DMS79 (cell line): ENCODE results near the gene CD9.
A peak's percentile ranks its signal among the peaks of the same experiment; 100 is the strongest.
"Not testable (repeated sequence)": the region's sequence is repeated elsewhere in the genome, so short reads cannot be mapped to it uniquely, and the experiment has no call there.

Experiments
- DNase-seq: peaks from one replicate; lab custom pipeline; 2025; lab: John Stamatoyannopoulos, UW

Gene CD9

DNA sequence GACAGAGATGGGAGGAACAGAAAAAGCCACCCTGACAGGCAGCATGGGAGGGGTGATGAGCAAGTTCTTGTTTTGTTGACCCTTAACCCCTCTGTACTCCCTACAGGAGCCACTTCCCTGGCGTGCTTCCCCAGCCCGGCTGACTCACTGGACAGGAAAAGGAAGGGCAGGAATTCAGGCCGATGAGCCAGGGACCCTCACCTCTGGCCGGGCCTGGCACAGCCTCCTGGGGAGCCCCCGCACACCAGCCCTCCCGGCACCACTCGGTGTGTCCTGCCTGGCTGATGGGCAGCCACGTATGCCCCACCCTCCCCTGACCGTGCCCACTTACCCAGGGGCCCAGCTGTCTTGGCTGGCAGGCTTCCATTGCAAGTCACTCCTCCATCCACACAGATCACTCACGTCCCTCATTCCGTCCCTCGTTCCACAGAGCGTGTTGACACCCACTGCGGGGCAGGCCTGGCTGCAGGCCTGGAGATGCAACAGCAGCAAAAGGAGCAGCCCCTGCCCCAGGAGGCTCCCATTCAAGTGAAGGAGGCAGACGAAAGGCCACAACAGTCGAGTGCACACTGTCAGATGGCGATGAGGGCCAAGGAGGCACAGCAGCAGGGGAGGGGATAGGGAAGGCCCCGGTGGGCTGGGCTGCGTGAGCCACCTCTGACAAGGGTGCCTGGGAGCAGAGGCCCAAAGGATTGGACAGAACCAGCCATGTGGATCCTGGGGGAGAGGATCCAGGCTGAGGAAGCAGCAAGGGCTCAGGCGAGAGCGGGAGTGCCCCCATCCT is 19.7 kb upstream of the CD9 start:
- DNase-seq, result no peak

DNA sequence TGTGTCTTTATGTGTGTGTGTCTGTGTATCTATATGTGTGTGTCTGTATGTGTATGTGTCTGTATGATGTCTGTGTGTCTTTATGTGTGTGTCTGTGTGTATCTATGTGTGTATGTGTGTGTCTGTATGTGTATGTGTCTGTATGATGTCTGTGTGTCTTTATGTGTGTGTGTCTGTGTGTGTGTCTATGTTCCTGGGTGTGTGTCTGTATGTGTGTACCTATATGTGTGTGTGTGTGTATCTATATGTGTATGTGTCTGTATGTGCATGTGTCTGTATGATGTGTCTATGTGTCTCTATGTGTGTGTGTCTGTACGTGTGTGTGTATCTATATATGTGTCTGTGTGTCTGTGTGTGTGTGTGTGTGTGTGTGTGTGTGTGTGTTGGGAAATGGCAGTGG is 19.0 kb upstream of the CD9 start:
- no peak for DNase-seq

DNA sequence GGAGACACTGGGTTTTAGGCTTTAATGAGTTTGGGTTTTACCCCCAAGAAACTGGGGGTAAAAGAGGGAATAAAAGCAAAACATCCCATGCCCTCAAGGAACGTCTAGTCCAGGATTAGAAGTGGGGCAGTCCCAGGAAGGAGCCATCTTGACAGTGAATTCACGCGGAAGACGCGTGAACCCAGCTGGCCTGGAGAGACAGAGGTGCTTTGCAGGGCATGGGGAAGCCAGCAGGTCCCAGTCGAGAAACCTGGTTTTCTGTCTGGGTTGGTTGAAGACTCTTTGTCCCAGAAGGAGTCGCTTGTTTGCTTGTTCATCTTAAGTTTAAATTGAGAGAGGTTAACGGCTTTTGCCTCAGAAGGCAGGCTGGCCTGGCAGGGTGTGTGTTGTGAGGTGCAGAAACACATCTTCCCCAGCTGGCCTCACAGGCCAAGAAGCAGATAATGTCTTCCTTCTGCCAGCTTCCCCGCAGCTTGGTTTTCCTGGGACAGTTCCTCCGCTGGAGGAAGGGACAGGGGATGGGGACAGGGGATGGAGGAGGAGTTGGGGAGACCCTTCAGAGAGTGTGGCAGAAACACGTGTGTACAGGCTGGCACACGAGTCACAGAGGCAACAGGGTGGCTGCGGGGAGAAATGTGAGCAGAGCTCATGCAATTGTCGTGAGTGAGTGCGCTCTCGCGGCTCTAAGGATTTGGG is 18.5 kb upstream of the CD9 start:
- DNase-seq, result no peak

DNA sequence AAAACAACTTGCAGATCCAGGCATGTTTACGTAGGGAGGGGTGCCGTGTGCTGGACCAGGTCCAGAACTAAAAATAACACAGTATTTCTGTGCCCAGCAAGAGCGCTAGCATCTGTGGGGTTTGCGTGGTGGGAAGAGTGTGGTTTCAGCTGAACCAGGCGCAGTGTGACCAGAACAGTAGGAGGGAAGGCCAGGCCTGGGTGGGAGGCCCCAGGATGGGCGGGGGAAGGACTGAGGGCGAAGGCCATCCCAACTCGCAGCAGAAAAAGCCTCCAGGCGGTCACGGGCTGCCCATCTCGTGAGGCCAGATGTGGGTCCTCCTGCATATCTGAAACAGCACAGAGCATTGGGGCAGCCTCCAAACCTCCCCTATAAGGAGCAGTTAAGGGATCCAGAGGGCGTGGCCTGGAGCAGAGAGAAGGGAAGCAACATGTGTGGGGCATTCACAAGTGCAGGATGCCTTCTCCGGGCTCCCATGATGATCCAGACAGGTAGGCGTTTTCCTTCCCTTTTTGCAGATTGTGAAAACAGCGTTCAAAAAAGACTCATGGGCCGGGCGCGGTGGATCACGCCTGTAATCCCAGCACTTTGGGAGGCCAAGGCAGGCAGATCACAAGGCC is 17.8 kb upstream of the CD9 start:
- DNase-seq, result peak; percentile 77

DNA sequence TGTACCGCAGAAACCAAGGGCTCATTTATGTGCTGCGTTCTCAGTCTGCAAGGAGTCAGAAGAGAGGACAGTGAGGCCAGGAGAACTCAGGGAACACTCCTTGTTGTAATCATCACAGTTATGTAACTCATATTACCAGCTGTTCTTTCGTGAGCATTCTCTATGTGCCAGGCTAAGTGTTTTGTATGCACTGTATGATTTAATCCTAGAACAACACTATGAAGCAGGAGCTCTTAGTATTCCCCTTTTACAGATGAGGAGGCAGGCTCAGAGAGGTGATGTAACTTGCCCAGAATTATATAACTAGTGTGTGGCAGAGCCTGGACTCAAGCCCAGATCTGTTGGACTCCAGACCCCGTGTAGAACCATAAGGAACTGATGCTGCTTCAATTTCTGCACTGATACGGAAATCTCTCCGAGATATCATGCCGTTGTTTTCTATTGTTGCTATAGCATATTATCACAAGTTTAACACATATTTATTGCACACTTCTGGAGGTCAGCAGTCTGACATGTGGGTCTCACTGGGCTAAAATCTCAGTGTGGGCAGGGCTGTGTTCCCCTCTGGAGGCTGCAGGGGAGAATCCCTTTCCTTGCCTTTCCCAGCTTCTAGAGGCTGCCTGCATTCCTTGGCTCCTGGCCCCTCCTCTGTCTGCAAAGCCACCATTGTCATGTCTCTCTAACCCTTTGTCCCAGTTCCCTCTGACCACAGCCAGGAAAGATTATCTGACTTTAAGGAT is 16.3 kb upstream of the CD9 start:
- no peak for DNase-seq

DNA sequence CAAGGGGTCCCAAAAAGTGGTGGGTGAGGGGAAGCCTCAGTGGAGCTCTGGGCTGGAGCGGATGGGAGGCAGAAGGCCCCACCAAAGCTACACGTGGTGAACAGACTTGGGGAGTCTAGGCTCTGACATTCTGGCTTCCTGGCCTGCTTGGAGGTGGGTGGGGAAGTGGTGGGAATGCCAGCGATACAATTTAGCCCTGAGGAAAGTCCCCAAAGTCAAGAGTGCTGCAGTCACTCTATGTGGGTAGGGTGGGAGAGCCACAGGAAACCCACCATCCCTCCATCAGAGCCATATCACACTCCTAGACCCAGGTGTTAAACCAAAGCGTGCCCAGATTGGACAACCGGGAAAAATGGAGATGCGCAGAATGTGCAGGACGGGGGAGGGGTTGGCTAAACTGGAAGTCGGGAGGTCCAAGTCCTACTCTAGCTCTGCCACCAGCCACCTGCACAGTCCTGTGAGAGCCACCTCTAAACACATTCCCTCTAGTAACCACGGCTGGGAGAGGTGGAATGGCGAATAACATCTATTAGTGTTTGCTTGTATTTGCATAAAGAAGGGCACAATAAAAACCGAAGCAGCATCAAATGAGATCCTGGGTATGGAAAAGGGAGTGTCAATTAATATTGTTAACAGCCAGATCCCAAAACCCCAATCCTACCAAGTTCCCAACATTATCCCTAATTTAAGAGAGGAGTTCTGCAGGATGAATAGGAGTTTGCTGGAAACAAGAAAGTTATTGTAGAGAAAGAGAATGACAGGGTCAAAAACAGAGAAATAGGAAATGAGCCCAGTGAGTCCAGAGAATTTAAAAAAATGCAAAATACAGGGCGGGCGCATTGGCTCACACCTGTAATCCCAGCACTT is 14.0 kb upstream of the CD9 start:
- DNase-seq, result no peak

DNA sequence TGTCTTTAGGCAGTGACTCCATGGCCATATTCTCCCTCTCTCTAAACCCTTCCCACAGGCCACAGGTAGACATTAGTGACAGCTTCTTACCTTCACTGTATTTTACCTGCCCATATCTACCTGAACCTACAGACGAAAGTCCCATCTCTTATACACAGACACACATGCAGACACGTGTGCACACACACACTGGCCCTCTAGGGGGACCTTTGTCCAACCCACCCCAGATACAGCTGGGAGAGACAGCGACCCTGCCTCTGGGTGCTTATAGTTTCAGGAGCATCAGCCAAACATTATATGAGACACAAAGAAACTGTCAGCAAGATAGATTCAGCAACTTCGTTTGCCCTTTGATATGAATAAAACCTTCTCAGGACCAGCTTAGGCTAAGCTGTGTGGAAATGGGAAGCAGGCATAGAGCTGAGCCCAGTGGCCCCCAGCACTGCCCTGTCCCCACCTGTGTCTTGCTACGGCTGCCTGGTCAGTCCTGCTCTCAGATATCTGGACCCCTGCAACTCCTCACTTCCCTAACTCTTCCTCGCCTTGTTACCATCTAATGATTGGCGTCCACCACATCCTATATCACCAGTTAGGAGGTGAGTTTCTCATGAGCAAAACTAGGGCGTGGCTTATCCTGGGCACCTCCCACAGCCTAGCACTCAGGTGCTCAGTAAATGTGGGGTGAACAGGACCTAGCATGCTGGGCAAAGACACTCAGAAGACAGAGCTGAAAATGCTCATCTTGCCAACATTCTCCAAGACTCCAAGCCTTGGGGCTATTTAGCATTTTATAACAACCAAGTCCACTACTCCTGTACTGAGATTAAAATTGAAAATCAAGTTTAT is 12.0 kb upstream of the CD9 start:
- DNase-seq, result no peak

DNA sequence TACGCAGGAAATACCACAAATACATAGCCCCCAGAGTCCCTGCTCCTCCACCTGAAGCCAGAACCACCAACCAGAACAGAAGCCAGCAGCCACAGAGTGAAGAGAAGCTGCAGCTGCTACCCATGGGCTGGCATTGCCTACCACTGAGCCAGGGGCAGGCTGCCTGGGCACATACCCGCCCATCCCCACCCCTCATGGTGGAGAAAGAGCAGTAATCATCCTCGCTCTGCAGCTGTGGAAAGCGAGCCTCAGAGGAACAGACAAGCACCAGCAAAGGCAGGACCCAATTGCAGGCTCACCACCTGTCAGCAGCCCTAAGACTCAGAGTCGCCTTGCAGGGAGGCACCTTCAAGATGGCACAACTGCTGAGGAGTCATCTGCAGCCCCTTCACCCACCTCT is 11.2 kb upstream of the CD9 start:
- DNase-seq, result no peak

DNA sequence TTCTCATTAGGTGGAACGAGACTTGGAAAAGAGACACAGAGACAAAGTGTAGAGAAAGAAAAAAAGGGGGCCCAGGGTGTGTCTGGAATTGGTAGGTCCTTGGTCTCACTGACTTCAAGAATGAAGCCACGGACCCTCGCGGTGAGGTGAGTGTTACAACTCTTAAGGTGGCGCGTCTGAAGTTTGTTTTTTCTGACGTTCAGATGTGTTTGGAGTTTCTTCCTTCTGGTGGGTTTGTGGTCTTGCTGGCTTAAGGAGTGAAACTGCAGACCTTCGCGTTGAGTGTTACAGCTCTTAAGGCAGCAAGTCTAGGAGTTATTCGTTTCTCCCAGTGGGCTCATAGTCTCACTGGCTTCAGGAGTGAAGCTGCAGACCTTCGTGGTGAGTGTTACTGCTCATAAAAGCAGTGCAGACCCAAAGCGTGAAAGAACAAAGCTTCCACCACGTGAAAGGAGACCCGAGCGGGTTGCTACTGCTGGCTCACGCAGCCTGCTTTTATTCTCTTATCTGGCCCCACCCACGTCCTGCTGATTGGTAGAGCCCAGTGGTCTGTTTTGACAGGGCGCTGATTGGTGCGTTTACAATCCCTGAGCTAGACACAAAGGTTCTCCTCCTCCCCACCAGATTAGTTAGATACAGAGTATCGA is 10.1 kb upstream of the CD9 start:
- DNase-seq, result not testable (repeated sequence)

DNA sequence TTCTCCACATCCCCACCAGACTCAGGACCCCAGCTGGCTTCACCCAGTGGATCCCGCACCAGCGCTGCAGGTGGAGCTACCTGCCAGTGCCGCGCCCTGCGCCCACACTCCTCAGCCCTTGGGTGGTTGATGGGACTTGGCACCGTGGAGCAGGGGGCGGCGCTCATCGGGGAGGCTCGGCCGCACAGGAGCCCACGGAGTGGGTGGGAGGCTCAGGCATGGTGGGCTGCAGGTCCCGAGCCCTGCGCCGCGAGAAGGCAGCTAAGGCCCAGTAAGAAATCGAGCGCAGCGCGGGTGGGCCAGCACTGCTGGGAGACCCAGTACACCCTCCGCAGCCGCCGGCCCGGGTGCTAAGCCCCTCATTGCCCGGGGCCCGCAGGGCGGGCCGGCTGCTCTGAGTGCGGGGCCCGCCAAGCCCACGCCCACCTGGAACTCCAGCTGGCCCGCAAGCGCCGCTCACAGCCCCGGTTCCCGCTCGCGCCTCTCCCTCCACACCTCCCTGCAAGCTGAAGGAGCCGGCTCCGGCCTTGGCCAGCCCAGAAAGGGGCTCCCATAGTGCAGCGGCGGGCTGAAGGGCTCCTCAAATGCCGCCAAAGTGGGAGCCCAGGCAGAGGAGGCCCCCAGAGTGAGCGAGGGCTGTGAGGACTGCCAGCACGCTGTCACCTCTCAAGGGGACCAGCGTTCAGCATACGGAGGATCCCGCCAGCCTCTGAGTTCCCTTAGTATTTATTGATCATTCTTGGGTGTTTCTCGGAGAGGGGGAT is 9.3 kb upstream of the CD9 start:
- DNase-seq, result not testable (repeated sequence)

DNA sequence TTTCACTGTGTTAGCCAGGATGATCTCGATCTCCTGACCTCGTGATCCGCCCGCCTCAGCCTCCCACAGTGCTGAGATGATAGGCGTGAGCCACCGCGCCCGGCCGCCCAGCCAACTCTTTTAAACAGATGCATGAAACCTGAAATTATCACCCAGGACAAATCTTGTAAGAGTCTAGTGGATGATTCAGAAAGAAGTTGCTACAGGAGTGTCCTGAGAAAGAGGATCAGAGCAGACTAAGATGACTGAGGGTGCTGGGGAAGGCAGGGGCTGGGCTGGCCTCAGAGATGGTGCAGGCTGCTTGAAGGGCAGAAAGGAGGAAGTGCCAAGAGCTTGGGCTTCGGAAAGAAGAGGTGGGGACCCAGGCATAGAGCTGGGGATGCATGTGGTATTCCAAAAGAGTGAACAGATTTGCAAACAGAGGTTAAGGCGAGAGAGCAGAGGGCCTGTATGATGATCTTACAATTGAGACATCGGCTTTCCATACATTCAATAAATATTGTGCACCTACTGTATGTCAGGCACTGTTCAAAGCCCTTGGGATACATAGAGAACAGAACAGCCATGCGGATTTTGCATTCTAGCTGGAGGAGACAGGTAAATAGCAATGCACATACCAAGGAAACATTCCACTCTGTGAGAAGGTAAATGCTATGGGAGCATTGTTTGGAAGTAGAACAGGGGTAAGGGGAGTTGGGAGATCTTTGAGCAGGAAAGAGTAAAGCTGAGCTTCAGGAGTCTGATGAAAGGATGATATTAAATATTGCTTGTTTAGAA is 7.4 kb upstream of the CD9 start:
- DNase-seq, result no peak

DNA sequence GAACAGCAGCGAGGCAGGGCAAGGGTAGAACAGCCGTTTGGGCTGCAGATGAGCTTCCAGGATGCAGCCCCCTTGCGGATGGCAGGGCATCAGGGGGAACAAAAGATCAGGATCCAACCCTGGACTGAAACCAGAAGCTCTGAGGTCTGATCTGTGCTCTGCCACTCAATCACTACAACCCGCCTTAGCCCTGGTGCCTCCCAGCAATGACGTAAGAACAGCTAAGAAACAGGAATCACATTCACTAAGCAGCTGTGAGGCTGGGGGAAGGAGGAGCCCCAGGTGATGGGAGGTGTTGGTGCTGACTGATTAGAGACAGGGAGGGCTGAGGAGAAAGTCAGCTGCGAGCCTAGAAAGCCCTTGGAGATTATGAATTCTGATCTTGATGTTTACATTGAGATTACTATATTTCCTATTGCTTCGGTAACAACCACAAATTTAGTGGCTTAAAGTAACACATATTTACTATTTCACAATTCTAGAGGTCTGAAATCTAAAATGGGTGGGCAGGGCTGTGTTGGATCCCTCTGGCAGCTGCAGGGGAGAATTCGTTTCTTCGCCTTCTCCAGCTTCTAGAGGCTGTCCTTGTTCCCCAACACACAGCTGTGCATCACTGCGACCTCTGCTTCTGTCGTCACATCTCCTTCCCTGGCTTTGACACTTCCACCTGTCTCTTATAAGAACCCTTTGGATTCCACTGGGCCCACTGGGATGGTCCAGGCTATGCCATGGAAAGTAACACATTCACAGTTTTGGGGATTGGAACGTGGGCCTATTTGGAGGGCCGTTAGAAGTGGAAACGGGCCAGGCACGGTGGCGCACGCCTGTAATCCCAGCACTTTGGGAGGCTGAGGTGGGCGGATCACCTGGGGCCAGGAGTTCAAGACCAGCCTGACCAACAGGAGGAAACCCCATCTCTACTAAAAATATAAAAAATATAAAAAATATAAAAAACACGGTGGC is 6.1 kb upstream of the CD9 start:
- no peak for DNase-seq

DNA sequence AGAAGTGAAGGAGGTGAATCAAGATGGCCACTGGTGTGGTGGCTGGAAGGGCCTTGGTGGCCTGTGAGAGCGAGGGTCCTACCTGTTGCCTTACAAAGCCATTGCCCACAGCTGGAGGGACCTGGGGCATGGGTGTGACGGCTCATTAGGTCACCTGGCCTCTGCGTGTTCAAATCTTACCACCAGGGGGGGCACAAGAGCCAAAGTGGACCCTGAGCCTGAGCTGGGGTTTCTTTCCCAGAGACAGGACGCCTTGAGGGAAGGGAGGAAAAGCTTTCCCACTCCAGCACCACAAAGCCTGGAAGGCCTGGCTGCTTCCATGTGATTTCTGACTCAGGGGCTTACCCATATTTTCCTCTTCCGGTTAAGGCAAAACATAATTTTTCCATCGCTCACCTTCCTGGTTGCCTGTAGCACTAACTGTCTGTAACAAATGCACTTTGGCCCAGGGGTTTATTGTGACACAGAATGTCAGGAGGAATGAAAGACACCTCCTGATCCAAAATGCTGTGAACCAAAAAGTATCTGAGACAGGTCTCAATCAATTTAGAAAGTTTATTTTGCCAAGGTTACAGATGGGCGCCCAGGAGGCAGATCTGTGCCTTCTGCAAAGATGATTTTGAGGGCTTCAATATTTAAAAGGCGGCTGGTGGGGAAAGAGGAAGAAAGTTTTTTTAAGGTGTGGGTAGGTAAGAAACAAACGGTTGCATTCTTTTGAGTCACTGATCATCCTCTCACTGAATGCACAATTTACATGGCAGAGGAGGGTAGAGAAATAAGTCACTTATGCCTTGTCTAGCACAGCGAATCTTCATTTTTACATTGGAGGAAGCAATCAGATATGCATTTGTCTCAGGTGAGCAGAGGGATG is 4.3 kb upstream of the CD9 start:
- peak; percentile 44 for DNase-seq

DNA sequence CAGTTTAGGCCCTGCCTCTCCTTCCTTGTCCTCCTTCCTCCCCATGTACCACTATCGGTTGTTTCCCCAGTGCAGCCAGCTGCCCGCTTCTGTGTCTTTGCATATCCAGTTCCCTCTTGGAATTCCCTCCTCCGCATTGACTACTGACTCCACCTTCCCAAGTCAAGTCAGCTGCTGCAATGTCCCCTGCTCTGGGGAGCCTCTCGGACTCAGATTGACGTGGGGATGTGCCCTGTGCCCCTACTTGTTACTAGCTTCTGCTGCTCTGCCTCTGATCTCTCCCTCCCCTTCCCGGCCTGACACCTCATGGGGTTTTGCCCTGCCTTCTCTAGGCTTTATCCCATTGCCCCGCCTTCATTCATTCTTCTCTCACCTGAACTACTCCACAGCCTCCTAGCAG is 2.1 kb upstream of the CD9 start:
- no peak for DNase-seq

DNA sequence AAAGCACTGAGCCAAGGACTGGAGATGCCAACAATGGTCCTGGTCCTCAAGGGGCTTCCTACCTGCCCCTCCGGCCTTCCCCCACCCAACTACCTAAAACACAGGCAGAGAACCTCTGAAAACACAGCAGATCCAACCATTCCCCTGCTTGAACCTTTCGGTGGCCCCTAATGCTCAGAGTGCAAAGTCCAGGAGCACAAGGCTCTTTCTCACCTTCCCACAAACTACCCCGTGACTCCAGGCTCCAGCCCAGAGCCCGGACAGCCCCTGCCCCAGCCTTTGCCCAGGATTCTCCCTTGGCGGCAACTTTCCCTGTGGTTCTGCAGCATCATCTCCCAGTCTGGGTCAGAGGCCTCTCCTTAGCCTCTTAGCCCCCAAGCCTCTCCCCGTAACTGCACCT is 1.6 kb upstream of the CD9 start:
- no peak for DNase-seq

DNA sequence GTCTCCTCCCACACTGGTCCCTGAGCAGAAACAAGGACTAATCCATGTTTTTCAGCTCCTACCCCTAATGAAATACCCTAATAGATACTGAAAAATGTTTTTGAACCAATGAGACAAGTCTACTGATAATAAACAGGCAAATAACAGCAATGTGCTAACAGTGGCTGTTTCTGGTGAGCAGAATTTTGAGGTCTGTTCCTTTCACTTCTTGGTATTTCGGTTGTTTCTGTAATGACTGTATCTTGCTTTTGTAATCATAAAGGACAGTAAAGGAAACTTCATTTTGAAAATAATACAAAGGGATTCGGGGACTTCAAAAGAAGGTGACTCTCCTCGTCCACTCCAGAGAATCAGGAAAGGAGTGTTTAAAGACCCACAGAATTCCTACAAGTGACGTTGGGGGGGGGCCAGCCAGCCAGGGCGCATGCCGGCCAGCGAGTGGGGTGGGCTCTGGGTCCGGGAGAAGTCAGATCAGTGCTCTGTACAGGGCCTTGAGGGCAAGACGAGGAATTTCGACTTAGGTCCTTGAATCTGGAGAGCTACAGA is 1.1 kb upstream of the CD9 start:
- DNase-seq, result no peak
